ENCODE results near the gene NPC2.
"Not testable (repeated sequence)": the region's sequence is repeated elsewhere in the genome, so short reads cannot be mapped to it uniquely, and the experiment has no call there.

NPC2 gene

DNA sequence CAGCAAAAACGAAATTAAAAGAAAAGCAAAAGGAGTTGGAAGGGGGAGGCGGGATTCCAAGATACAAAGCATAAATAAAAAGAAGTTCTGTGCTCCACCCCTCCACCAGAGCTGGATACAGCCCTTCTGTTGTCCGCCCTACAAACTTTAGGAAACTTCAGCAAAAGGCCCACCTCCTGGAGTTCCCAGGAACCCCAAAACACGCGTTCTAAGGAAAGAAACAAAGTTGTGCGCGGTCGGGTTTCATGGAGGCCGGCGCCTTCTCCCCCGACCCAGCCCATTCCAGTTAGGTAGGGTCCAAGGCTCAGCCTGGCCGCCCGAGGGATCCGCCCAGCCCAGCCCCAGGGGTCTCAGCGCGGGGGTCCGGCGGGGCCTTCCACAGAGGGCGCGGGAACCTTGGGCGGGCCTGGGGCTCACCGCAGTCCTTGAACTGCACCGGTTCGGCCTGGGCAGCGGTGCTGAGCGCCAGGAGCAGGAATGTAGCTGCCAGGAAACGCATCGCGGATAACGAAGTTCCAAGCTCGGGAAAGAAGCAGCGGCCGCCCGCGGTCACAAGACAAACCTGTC is at the start of gene NPC2:
Gene NPC2 (minus strand): TSS at position 530 of the 567 bp plus-strand sequence. CDS start 31 bp downstream, at position 499.
- TF ChIP-seq CTCF (IDR thresholded peaks at IDR 0.05; ENCODE audit: low read length, missing control alignments), result no peak
- DNase-seq (ENCODE audit: low read depth), result no peak

GRCh38 chr14:74542056-74542685 is 49.1 kb upstream of the NPC2 start:
- TF ChIP-seq CTCF (IDR thresholded peaks at IDR 0.05; ENCODE audit: low read length, missing control alignments), result no peak
- no peak overlapping the region for H3K4me3 ChIP-seq (replicated peaks; ENCODE audit: low read depth, low read length)
- no peak for DNase-seq (ENCODE audit: low read depth)

More for the DNA sequence above, at the start of gene NPC2:
- H3K4me3 ChIP-seq (replicated peaks; ENCODE audit: low read depth, low read length), result peak within 1 kb of the TSS; percentile 90

DNA sequence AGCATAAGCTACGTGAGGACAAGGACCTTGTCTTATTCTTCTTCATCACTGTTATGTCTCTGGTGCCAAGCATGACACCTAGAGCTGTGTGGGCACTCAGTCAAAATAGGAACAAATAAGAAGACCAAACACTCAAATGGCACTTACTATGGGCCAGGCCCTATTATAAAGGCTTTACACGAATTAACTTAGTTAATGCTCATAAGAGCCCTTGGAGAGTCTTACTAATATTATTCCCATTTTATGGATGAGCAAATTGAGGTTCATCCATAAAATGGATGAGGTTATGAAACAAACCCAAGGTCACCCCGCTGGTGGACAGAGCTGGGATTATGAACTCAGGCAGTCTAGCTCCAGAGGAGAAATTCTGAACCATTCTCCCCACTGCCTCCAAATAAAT is 48.1 kb upstream of the NPC2 start:
- DNase-seq (ENCODE audit: low read depth), result no peak
- H3K4me3 ChIP-seq (replicated peaks; ENCODE audit: low read depth, low read length), result no peak overlapping the region
- TF ChIP-seq CTCF (IDR thresholded peaks at IDR 0.05; ENCODE audit: low read length, missing control alignments), result no peak

GRCh38 chr14:74539503-74539902 is 46.4 kb upstream of the NPC2 start:
- no peak overlapping the region for H3K4me3 ChIP-seq (replicated peaks; ENCODE audit: low read depth, low read length)
- no peak for TF ChIP-seq CTCF (IDR thresholded peaks at IDR 0.05; ENCODE audit: low read length, missing control alignments)
- DNase-seq (ENCODE audit: low read depth), result no peak

DNA sequence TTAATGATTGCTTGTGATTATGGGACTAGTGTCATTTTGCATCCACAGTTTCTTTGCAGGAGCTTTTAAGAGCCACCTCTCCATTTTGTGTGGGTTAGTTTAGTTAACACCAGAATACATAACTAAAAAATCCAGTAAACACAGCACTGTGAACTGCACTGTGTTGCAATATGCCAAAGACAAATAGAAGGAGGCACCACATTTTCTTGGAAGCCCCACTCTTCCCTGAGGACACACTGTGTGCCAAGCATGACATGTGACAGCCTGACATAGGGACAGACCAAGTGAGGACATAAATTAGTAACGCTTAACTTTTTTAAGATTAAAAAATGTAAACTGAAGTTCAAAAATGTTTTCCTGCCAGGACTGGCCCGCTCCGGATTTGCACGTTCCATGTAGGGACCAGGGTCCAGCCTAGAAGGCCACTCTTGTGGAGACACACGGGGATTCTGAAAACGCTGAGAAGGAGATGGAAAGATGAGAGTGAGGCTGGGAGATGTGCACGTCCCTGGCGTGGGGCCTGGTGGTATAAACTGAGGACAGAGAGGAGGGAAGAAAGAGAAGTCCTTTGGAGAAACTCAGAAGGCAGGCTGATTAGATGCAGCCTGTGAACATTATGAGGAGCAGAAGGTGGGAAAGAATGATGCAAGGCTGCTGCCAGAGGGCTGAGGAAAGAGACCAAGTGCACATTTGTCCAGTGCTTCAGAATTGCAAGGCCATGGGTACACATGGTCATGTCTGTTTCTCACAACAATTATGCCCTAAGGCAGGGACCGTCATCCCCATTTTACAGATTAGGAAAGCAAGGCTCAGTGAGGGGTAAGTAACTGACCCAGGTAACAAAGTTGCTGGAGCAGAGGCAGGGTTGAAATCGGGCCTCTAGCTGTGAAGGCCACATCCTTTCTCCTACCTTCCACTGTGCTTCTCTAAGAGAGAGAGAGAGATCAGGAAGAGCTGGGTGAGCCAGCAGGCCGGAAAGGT is 45.6 kb upstream of the NPC2 start:
- no peak overlapping the region for H3K4me3 ChIP-seq (replicated peaks; ENCODE audit: low read depth, low read length)
- no peak for DNase-seq (ENCODE audit: low read depth)
- no peak for TF ChIP-seq CTCF (IDR thresholded peaks at IDR 0.05; ENCODE audit: low read length, missing control alignments)

DNA sequence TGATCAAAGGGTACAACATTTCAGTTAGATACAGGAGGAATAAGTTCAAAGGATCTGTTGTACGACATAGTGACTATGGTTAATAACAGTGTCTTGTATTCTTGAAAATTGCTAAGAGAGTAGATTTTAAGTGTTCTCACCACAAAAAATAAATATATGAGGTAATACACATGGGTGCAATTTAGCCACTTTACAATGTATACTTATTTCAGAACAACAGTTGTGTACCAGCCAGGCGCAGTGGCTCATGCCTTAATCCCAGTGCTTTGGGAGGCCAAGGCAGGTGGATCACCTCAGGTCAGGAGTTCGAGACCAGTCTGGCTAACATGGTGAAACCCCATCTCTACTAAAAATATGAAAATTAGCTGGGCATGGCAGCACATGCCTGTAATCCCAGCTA is 43.2 kb upstream of the NPC2 start:
- not testable (repeated sequence) for H3K4me3 ChIP-seq (replicated peaks; ENCODE audit: low read depth, low read length); DNase-seq (ENCODE audit: low read depth)

DNA sequence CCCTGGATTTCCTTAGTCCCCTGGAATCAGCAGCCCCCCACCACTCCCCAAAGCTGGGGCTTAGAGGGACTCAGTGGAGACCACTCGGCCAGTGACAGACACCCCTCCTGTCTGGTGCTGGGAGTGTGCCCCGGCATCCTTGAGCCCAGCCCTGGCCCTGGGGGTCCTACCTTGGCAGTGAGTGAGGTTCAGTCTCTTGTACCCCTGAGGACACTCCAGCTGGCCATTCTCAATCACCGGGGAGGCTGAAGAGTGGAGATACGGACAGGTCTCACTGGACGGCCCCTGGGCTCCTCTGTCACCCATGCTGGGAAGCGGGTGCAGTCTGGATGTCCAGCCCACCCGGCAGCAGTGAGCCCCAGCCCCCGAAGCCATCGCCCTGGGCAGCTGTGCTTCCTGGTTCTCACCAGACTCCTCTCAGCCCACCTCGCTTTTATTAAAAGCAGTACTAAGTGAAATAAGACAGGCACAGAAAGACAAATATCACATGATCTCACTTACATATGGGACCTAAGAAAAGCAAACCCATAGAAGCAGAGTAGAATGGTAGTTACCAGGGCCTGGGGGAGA is 42.7 kb upstream of the NPC2 start:
- H3K4me3 ChIP-seq (replicated peaks; ENCODE audit: low read depth, low read length), result no peak overlapping the region
- TF ChIP-seq CTCF (IDR thresholded peaks at IDR 0.05; ENCODE audit: low read length, missing control alignments), result no peak
- no peak for DNase-seq (ENCODE audit: low read depth)

Measured in fibroblast of pulmonary artery (primary cell).